Right ventricle myocardium superior (tissue), 1 donor: ENCODE data around the gene IFNAR2. TPM values are rescaled to one million over a fixed set of nuclear protein-coding genes. Genes with fewer than 3 reads are reported as not detected.

Experiments
- ATAC-seq: fragments of 200-7000 bp; cut with Tn5 transposase; one replicate; pipeline ENCODE4 v1.9.1; 2020; ENCODE audit warnings: mild to moderate bottlenecking; ENCODE audit not compliant: poor library complexity
- DNase-seq: peaks from one replicate; pipeline ENCODE4 v3.0.0-alpha.2; 2020
- intact Hi-C: fragments of 100-400 bp; cut with DNase I; formaldehyde crosslinking; loops from one replicate; pipeline ENCODE4 v1.11.2; 2022
- long read RNA-seq: library from polyadenylated mRNA; unstranded; transcript quantifications from one replicate; pipeline ENCODE4 v2.0.0, GENCODE V29; 2021
- total RNA-seq: library from RNA; stranded (reverse); fragmentation: NEBNext Ultra II Directional; extraction: Animal tissue kit (Norgen Biotek cat#: 25700); gene quantifications from one replicate; pipeline ENCODE4 v1.2.1, GENCODE V29; 2021
- donor health status: DM: no; HTN: yes; CAD: no; lungs with severe emphysema.

The IFNAR2 gene
- total RNA-seq: 8.7 TPM
- long read RNA-seq, full-length matches to known transcripts: 7 of 7 reads
- long read RNA-seq, partial matches to known transcripts: 0 of 7 reads
- long read RNA-seq, other reads (novel, unspliced or antisense): 0 of 7 reads

- DNase-seq (peak; percentile 91), ATAC-seq (peak; percentile 97)
- intact Hi-C loops: no loop called here
These were observed at the start of gene IFNAR2 for GRCh38 chr21:33229784-33230544. Gene IFNAR2, plus strand, starts transcription at chr21:33229938. Its CDS starts 11,985 bp downstream, at chr21:33241923.

GRCh38 chr21:33185852-33186251 is 43.9 kb upstream of the IFNAR2 start:
- intact Hi-C loops: no loop called here
- no peak for DNase-seq
- no peak for ATAC-seq

GRCh38 chr21:33187276-33187675 is 42.5 kb upstream of the IFNAR2 start:
- intact Hi-C loops: no loop called here
- DNase-seq (no peak), ATAC-seq (no peak)

- intact Hi-C loops: no loop called here
- ATAC-seq (peak; percentile 33), DNase-seq (no peak)
These were observed 40.5 kb upstream of the IFNAR2 start for GRCh38 chr21:33189237-33189636.

- intact Hi-C loops: no loop called here
- peak; percentile 72 for ATAC-seq
- no peak for DNase-seq
These were observed 39.9 kb upstream of the IFNAR2 start for GRCh38 chr21:33189824-33190223.

GRCh38 chr21:33196941-33197374 is 32.8 kb upstream of the IFNAR2 start:
- DNase-seq (peak; percentile 64), ATAC-seq (peak; percentile 79)
- intact Hi-C loops: loop anchor here (5.0 kb wide), 2 partner anchors 175 to 260 kb away; no protein-coding TSS in a partner anchor

GRCh38 chr21:33197496-33197895 is 32.2 kb upstream of the IFNAR2 start:
- no peak for DNase-seq
- intact Hi-C loops: loop anchor here (5.0 kb wide), 2 partner anchors 175 to 260 kb away; no protein-coding TSS in a partner anchor
- peak; percentile 84 for ATAC-seq

- intact Hi-C loops: loop anchor here (5.0 kb wide), 2 partner anchors 174 to 261 kb away; no protein-coding TSS in a partner anchor
- DNase-seq: peak; percentile 75
- peak; percentile 78 for ATAC-seq
These were observed 31.2 kb upstream of the IFNAR2 start for GRCh38 chr21:33198346-33199099.

- no peak for ATAC-seq
- no peak for DNase-seq
- intact Hi-C loops: loop anchor here (5.0 kb wide), 2 partner anchors 173 to 262 kb away; no protein-coding TSS in a partner anchor
These were observed 30.7 kb upstream of the IFNAR2 start for GRCh38 chr21:33199100-33199464.

GRCh38 chr21:33199516-33200217 is 30.1 kb upstream of the IFNAR2 start:
- intact Hi-C loops: loop anchor here (5.0 to 10.0 kb wide), 3 partner anchors 173 to 262 kb away; no protein-coding TSS in a partner anchor
- ATAC-seq (peak; percentile 81), DNase-seq (peak; percentile 56)

- intact Hi-C loops: loop anchor here (10.0 kb wide), 1 partner anchor 243 kb away; no protein-coding TSS in a partner anchor
- ATAC-seq (no peak), DNase-seq (no peak)
These were observed 27.8 kb upstream of the IFNAR2 start for GRCh38 chr21:33201956-33202355.

- no peak for ATAC-seq
- intact Hi-C loops: loop anchor here (10.0 kb wide), 1 partner anchor 242 kb away; no protein-coding TSS in a partner anchor
- DNase-seq: no peak
These were observed 27.0 kb upstream of the IFNAR2 start for GRCh38 chr21:33202464-33203363.

GRCh38 chr21:33203371-33203724 is 26.4 kb upstream of the IFNAR2 start:
- intact Hi-C loops: loop anchor here (10.0 kb wide), 1 partner anchor 241 kb away; no protein-coding TSS in a partner anchor
- DNase-seq (no peak), ATAC-seq (no peak)

GRCh38 chr21:33205476-33205875 is 24.3 kb upstream of the IFNAR2 start:
- intact Hi-C loops: loop anchor here (10.0 kb wide), 1 partner anchor 239 kb away; no protein-coding TSS in a partner anchor
- DNase-seq (no peak), ATAC-seq (no peak)

- intact Hi-C loops: loop anchor here (10.0 kb wide), 1 partner anchor 238 kb away; no protein-coding TSS in a partner anchor
- DNase-seq (peak; percentile 47), ATAC-seq (peak; percentile 51)
These were observed 22.9 kb upstream of the IFNAR2 start for GRCh38 chr21:33206771-33207281.

GRCh38 chr21:33207449-33208149 is 22.1 kb upstream of the IFNAR2 start:
- intact Hi-C loops: loop anchor here (10.0 kb wide), 1 partner anchor 237 kb away; no protein-coding TSS in a partner anchor

GRCh38 chr21:33208534-33208933 is 21.2 kb upstream of the IFNAR2 start:
- intact Hi-C loops: loop anchor here (10.0 kb wide), 1 partner anchor 236 kb away; no protein-coding TSS in a partner anchor

More at GRCh38 chr21:33207449-33208149, 22.1 kb upstream of the IFNAR2 start:
- ATAC-seq (no peak), DNase-seq (no peak)

More at GRCh38 chr21:33208534-33208933, 21.2 kb upstream of the IFNAR2 start:
- DNase-seq: no peak
- no peak for ATAC-seq
